Endothelial cell of umbilical vein (primary cell): ENCODE measurements around the gene MCTP1. TPM values are rescaled to one million over a fixed set of nuclear protein-coding genes. Genes with fewer than 3 reads are reported as not detected.

Source experiments
- BruUV-seq: library from RNA; stranded (reverse); fragments of 400-500 nt; replicated peaks from 2 replicates; lab custom pipeline; 2021; lab: Mats Ljungman, UMichigan
- CTCF ChIA-PET: fragments of 300-600, 350-600 bp; sonication (Branson Sonifier 250); formaldehyde crosslinking; loops from one replicate; lab custom pipeline; 2021; ENCODE audit warnings: antibody characterized with exemption, inconsistent platforms; lab: Charles Lee
- POLR2A ChIA-PET: fragments of 300-600, 350-600 bp; sonication (Branson Sonifier 250); formaldehyde crosslinking; loops from one replicate; lab custom pipeline; 2021; ENCODE audit warnings: antibody characterized with exemption, inconsistent platforms; lab: Charles Lee
- DNase-seq: peaks from one replicate; pipeline ENCODE4 v3.0.0-alpha.2; 2011; ENCODE audit warnings: low read depth, low spot score
- FAIRE-seq: peaks from 2 replicates; lab custom pipeline; 2011; peaks lifted over from hg19 to GRCh38; lab: Jason Lieb, UNC
- H2AFZ ChIP-seq: 2 replicates; pipeline ENCODE4 v1.6.0; 2012; ENCODE audit warnings: low read depth, low read length, control low read depth, inconsistent platforms
- H3K27ac ChIP-seq: 2 replicates; pipeline ENCODE4 v1.5.1; 2011; ENCODE audit warnings: low read depth, mild to moderate bottlenecking, control low read depth, low read length, moderate library complexity; ENCODE audit not compliant: insufficient read depth
- H3K27me3 ChIP-seq, 2 experiments: 2 replicates each; pipeline versions ENCODE4 v1.6.0 to v1.6.1; 2011; ENCODE audit warnings: low read length in 2 of 2, mixed read lengths in 1 of 2; ENCODE audit not compliant: control insufficient read depth in 2 of 2, insufficient read depth in 2 of 2
- H3K36me3 ChIP-seq, 2 experiments: 2 replicates in 1 of 2; 3 replicates in 1 of 2; pipeline ENCODE4 v1.5.1; 2011; ENCODE audit warnings: low read length in 2 of 2, mild to moderate bottlenecking in 1 of 2, moderate library complexity in 1 of 2; ENCODE audit not compliant: control insufficient read depth in 2 of 2, insufficient read depth in 2 of 2; ENCODE audit errors: extremely low read depth in 1 of 2
- H3K4me1 ChIP-seq: 3 replicates; pipeline ENCODE4 v1.5.1; 2011; ENCODE audit warnings: mild to moderate bottlenecking, low read length; ENCODE audit not compliant: control insufficient read depth, insufficient read depth; ENCODE audit errors: extremely low read depth
- H3K4me2 ChIP-seq: 2 replicates; pipeline ENCODE4 v1.6.1; 2011; ENCODE audit warnings: low read length, control low read depth, mixed read lengths; ENCODE audit not compliant: insufficient read depth
- H3K4me3 ChIP-seq, 3 experiments: fragments of 200-600 bp in 1 of 3; sonication (generic), shearing (Covaris generic) in 1 of 3; replicated peaks in 1 of 3; 2 replicates each; pipeline ENCODE4 v1.5.1; 2011 to 2016; ENCODE audit warnings: control low read depth in 3 of 3, low read length in 3 of 3, mild to moderate bottlenecking in 2 of 3, inconsistent platforms in 1 of 3, low read depth in 1 of 3, moderate library complexity in 1 of 3; ENCODE audit not compliant: insufficient read depth in 1 of 3
- H3K79me2 ChIP-seq: 2 replicates; pipeline ENCODE4 v1.6.0; 2012; ENCODE audit warnings: low read length, inconsistent platforms; ENCODE audit not compliant: control insufficient read depth, insufficient read depth
- H3K9ac ChIP-seq: replicated peaks from 2 replicates; pipeline ENCODE3; 2011; ENCODE audit warnings: low read length, control low read depth; ENCODE audit not compliant: insufficient read depth; ENCODE audit errors: extremely low read depth
- H3K9me1 ChIP-seq: replicated peaks from 3 replicates; pipeline ENCODE4 v1.6.0; 2011; ENCODE audit warnings: mild to moderate bottlenecking, low read length; ENCODE audit not compliant: control insufficient read depth, insufficient read depth; ENCODE audit errors: extremely low read depth
- H3K9me3 ChIP-seq: replicated peaks from 2 replicates; pipeline ENCODE4 v1.5.1; 2012; ENCODE audit warnings: low read length, inconsistent platforms; ENCODE audit not compliant: control insufficient read depth, insufficient read depth
- H4K20me1 ChIP-seq: replicated peaks from 2 replicates; pipeline ENCODE3; 2011; ENCODE audit warnings: mild to moderate bottlenecking, low read length; ENCODE audit not compliant: control insufficient read depth, insufficient read depth; ENCODE audit errors: extremely low read depth
- CTCF ChIP-seq, 2 donors: IDR thresholded peaks; 1 replicate in 1 of 2; 2 replicates in 1 of 2; pipeline ENCODE4 v1.5.1; 2011; ENCODE audit warnings: low read length in 2 of 2, mild to moderate bottlenecking in 2 of 2, moderate library complexity in 2 of 2, control low read depth in 1 of 2, inconsistent platforms in 1 of 2, low read depth in 1 of 2; ENCODE audit not compliant: insufficient read depth in 1 of 2; ENCODE audit errors: extremely low read depth in 1 of 2
- EZH2 ChIP-seq: IDR thresholded peaks from 2 replicates; pipeline ENCODE4 v1.6.1; 2012; ENCODE audit warnings: borderline replicate concordance, low read depth, mild to moderate bottlenecking, moderate library complexity, low read length, inconsistent platforms; ENCODE audit not compliant: severe bottlenecking
- FOS ChIP-seq: IDR thresholded peaks from 2 replicates; pipeline ENCODE4 v1.6.1; 2011; ENCODE audit warnings: mild to moderate bottlenecking, low read length, moderate library complexity, borderline replicate concordance; ENCODE audit not compliant: insufficient read depth
- GATA2 ChIP-seq: IDR thresholded peaks from 2 replicates; pipeline ENCODE4 v1.7.0; 2011; ENCODE audit warnings: low read depth, mild to moderate bottlenecking, moderate library complexity, mixed read lengths, low read length; ENCODE audit not compliant: insufficient read length, insufficient read depth
- JUN ChIP-seq: IDR thresholded peaks from 2 replicates; pipeline ENCODE4 v1.6.1; 2011; ENCODE audit warnings: borderline replicate concordance, low read depth; ENCODE audit not compliant: insufficient read length, insufficient read depth
- MYC ChIP-seq: IDR thresholded peaks from one replicate; pipeline ENCODE4 v1.6.1; 2011; ENCODE audit warnings: mild to moderate bottlenecking, low read depth, low read length
- POLR2A ChIP-seq: IDR thresholded peaks from 2 replicates; pipeline ENCODE4 v1.6.1; 2012; ENCODE audit warnings: low read depth, mild to moderate bottlenecking, control low read depth, low read length
- POLR2AphosphoS5 ChIP-seq: IDR thresholded peaks from 2 replicates; pipeline ENCODE4 v1.6.1; 2012; ENCODE audit warnings: low read depth, mild to moderate bottlenecking, control low read depth, low read length, moderate library complexity; ENCODE audit not compliant: insufficient read depth
- dilution Hi-C: fragments of 300-500 bp; cut with MboI; formaldehyde crosslinking; loops from one replicate; pipeline ENCODE4 v1.15.0; 2019; ENCODE audit warnings: low sequenced_read_pairs; ENCODE audit not compliant: extremely low pct_ligation_motif_present
- intact Hi-C: fragments of 100-400 bp; cut with micrococcal nuclease; formaldehyde crosslinking; loops from one replicate; pipeline ENCODE4 v1.10.0; 2022
- polyA plus RNA-seq, 4 experiments: library from polyadenylated mRNA; depleted of rRNA in 3 of 4; stranded (reverse) in 3 of 4; unstranded in 1 of 4; fragments of >200 nt; gene quantifications; 2 replicates each; pipeline versions ENCODE4 v1.2.1 to v1.2.3, GENCODE V29; 2011 to 2012; ENCODE audit warnings: missing spikeins in 1 of 4
- total RNA-seq: library from RNA; stranded (reverse); gene quantifications from 2 replicates; pipeline ENCODE4 v1.2.3, GENCODE V29; 2021
- TF ChIP-seq, protein P1 (sequence below): IDR thresholded peaks from 2 replicates; pipeline ENCODE4 v1.6.1; 2011; ENCODE audit not compliant: insufficient read depth, insufficient read length

The MCTP1 gene
- total and polyA plus RNA-seq, 2 donors (not counting 3 experiments of a cell fraction or from before 2014, with no cell fraction given), result 79.3 to 203 TPM

DNA sequence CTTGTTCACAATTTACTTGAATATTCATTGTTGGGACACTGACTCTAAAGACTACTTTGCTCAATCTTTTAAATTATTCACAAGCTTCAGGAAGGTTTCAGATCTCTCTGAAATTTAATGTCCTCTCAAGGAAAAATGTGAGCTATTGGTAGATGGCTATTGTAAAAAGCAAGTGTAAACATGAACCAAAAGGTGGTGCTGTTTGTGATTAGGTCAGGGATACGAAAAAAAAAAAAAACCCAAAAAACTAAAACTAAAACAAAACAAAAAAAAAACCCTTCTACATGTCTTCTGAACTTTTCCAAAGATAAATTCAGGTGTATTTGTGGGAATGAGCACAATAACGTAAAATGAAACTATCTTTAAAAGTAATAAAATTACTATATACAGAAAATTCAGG, 472.7 kb downstream of the MCTP1 start:
- intact Hi-C loops, result no loop called here
- Histone ChIP-seq H3K79me2 (no peaks in the 10 kb centered on the region), H2AFZ (no peak overlapping the region), H3K9me1 (no peaks in the 10 kb centered on the region), H3K9me3 (no peaks in the 10 kb centered on the region), H3K36me3 (no peaks in the 10 kb centered on the region), H3K4me1 (no peaks in the 10 kb centered on the region), H3K9ac (no peak overlapping the region), H4K20me1 (no peaks in the 10 kb centered on the region), H3K27ac (no peak overlapping the region), H3K4me3 (no peak overlapping the region), H3K4me2 (no peak overlapping the region), H3K27me3 (no peaks in the 10 kb centered on the region)
- POLR2A ChIA-PET, result no interaction called here
- FAIRE-seq (no peak), DNase-seq (no peak)
- BruUV-seq, result no TSS peak
- CTCF ChIA-PET, result interaction anchor here (1.2 kb wide), 2 partner anchors 10 to 36 kb away, joined by 3 to 4 read pairs; no protein-coding TSS in a partner anchor
- dilution Hi-C loops, result no loop called here
- TF ChIP-seq EZH2, result no peak
- TF ChIP-seq FOS, result no peak
- no peak for TF ChIP-seq JUN
- TF ChIP-seq, protein P1, sequence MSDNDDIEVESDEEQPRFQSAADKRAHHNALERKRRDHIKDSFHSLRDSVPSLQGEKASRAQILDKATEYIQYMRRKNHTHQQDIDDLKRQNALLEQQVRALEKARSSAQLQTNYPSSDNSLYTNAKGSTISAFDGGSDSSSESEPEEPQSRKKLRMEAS, result no peak
- TF ChIP-seq POLR2A, result no peak
- no peak for TF ChIP-seq MYC
- TF ChIP-seq POLR2AphosphoS5, result no peak
- no peak for TF ChIP-seq CTCF (IDR thresholded peaks at IDR 0.05; ENCODE audit: extremely low read depth in 1 of 2, insufficient read depth in 1 of 2, low read depth in 1 of 2, low read length in 2 of 2)
- TF ChIP-seq GATA2, result no peak
